H9 (cell line): Measurements from ENCODE around the gene RASGRP4. TPM values are rescaled to one million over a fixed set of nuclear protein-coding genes. Genes with fewer than 3 reads are reported as not detected.

Experiments
- DNase-seq: peaks from one replicate; pipeline ENCODE4 v3.0.0-alpha.2; 2017
- H2AFZ ChIP-seq: one replicate; pipeline ENCODE4 v1.6.1; 2013; ENCODE audit warnings: mild to moderate bottlenecking, low read length, control low read depth, moderate library complexity
- H2AK5ac ChIP-seq: 2 replicates; pipeline ENCODE4 v1.6.1; 2013; ENCODE audit warnings: low read length, control low read depth, mixed read lengths; ENCODE audit not compliant: insufficient read length
- H2BK120ac ChIP-seq: one replicate; pipeline ENCODE4 v1.6.1; 2013; ENCODE audit warnings: low read depth, mild to moderate bottlenecking, low read length, control low read depth, inconsistent platforms; ENCODE audit not compliant: poor library complexity, severe bottlenecking
- H2BK12ac ChIP-seq: 2 replicates; pipeline ENCODE4 v1.6.1; 2013; ENCODE audit warnings: low read length, control low read depth, mixed read lengths, low read depth; ENCODE audit not compliant: insufficient read length
- H2BK15ac ChIP-seq: 2 replicates; pipeline ENCODE4 v1.6.1; 2013; ENCODE audit warnings: low read depth, low read length, control low read depth
- H2BK20ac ChIP-seq: one replicate; pipeline ENCODE4 v1.6.1; 2013; ENCODE audit warnings: low read depth, mild to moderate bottlenecking, low read length, control low read depth, inconsistent platforms; ENCODE audit not compliant: poor library complexity, severe bottlenecking
- H2BK5ac ChIP-seq: 2 replicates; pipeline ENCODE4 v1.6.1; 2013; ENCODE audit warnings: low read length, control low read depth, mixed read lengths; ENCODE audit not compliant: insufficient read length
- H3K14ac ChIP-seq: 2 replicates; pipeline ENCODE4 v1.6.1; 2013; ENCODE audit warnings: low read length, control low read depth; ENCODE audit not compliant: insufficient read depth
- H3K18ac ChIP-seq: 2 replicates; pipeline ENCODE4 v1.6.1; 2013; ENCODE audit warnings: low read depth, mild to moderate bottlenecking, mixed read lengths, low read length, control low read depth; ENCODE audit not compliant: insufficient read length
- H3K23ac ChIP-seq: 2 replicates; pipeline ENCODE4 v1.6.1; 2013; ENCODE audit warnings: low read length, control low read depth, mixed read lengths, low read depth; ENCODE audit not compliant: insufficient read length
- H3K23me2 ChIP-seq: 2 replicates; pipeline ENCODE4 v1.6.1; 2013; ENCODE audit warnings: low read depth, mild to moderate bottlenecking, mixed read lengths, low read length, control low read depth; ENCODE audit not compliant: insufficient read length, poor library complexity, severe bottlenecking
- H3K27ac ChIP-seq: 2 replicates; pipeline ENCODE4 v1.5.1; 2013; ENCODE audit warnings: low read length, control low read depth, mixed read lengths, low read depth; ENCODE audit not compliant: insufficient read length
- H3K27me3 ChIP-seq: 2 replicates; pipeline ENCODE4 v1.6.1; 2013; ENCODE audit warnings: low read length, control low read depth, inconsistent platforms; ENCODE audit not compliant: insufficient read depth
- H3K4ac ChIP-seq: 2 replicates; pipeline ENCODE4 v1.6.1; 2013; ENCODE audit warnings: low read depth, mild to moderate bottlenecking, control low read depth, inconsistent platforms, low read length, moderate library complexity
- H3K4me1 ChIP-seq: 2 replicates; pipeline ENCODE4 v1.6.1; 2013; ENCODE audit warnings: low read length, control low read depth, inconsistent platforms; ENCODE audit not compliant: insufficient read depth
- H3K4me2 ChIP-seq: 2 replicates; pipeline ENCODE4 v1.6.1; 2013; ENCODE audit warnings: low read length, control low read depth, mixed read lengths; ENCODE audit not compliant: insufficient read length, insufficient read depth
- H3K56ac ChIP-seq: 2 replicates; pipeline ENCODE4 v1.6.1; 2013; ENCODE audit warnings: low read depth, mild to moderate bottlenecking, mixed read lengths, low read length, control low read depth; ENCODE audit not compliant: insufficient read length
- H3K79me1 ChIP-seq: 2 replicates; pipeline ENCODE4 v1.6.1; 2013; ENCODE audit warnings: low read depth, mild to moderate bottlenecking, moderate library complexity, low read length, control low read depth, inconsistent platforms; ENCODE audit not compliant: insufficient read depth, poor library complexity, severe bottlenecking
- H3K79me2 ChIP-seq: 2 replicates; pipeline ENCODE4 v1.6.1; 2013; ENCODE audit warnings: low read length, control low read depth, inconsistent platforms; ENCODE audit not compliant: insufficient read depth
- H3K9ac ChIP-seq: 2 replicates; pipeline ENCODE4 v1.6.1; 2013; ENCODE audit warnings: low read length, control low read depth, mixed read lengths; ENCODE audit not compliant: insufficient read length; ENCODE audit errors: extremely low read depth
- H3K9me3 ChIP-seq: one replicate; pipeline ENCODE4 v1.6.1; 2013; ENCODE audit warnings: low read depth, low read length, inconsistent platforms; ENCODE audit not compliant: control insufficient read depth
- H3T11ph ChIP-seq: one replicate; pipeline ENCODE4 v1.6.1; 2013; ENCODE audit warnings: mild to moderate bottlenecking, low read length, control low read depth, inconsistent platforms
- H4K20me1 ChIP-seq: one replicate; pipeline ENCODE4 v1.6.1; 2013; ENCODE audit not compliant: control insufficient read depth, insufficient read length, insufficient read depth
- H4K5ac ChIP-seq: 2 replicates; pipeline ENCODE4 v1.6.1; 2013; ENCODE audit warnings: low read depth, mild to moderate bottlenecking, mixed read lengths, low read length, control low read depth; ENCODE audit not compliant: insufficient read length
- H4K8ac ChIP-seq: replicated peaks from 2 replicates; pipeline ENCODE4 v1.6.1; 2013; ENCODE audit warnings: low read length, control low read depth, mixed read lengths, low read depth; ENCODE audit not compliant: insufficient read length
- H4K91ac ChIP-seq: 2 replicates; pipeline ENCODE4 v1.6.1; 2013; ENCODE audit warnings: low read depth, mild to moderate bottlenecking, moderate library complexity, mixed read lengths, low read length, control low read depth; ENCODE audit not compliant: insufficient read length
- H3K27ac Mint-ChIP-seq, 3 experiments: 2 replicates in 2 of 3; 3 replicates in 1 of 3; pipeline ENCODE4 v1.8.0; 2020 to 2021; ENCODE audit warnings: mixed read lengths in 3 of 3, mild to moderate bottlenecking in 1 of 3, moderate library complexity in 1 of 3
- H3K27me3 Mint-ChIP-seq: 2 replicates; pipeline ENCODE4 v1.8.0; 2021; ENCODE audit warnings: low read depth, mild to moderate bottlenecking, moderate library complexity, mixed read lengths
- H3K36me3 Mint-ChIP-seq, 3 experiments: 2 replicates in 2 of 3; 3 replicates in 1 of 3; pipeline ENCODE4 v1.8.0; 2020 to 2021; ENCODE audit warnings: low read depth in 3 of 3, mixed read lengths in 3 of 3; ENCODE audit not compliant: insufficient read depth in 1 of 3
- H3K4me1 Mint-ChIP-seq, 2 experiments: 2 replicates each; pipeline ENCODE4 v1.8.0; 2020; ENCODE audit warnings: mixed read lengths in 2 of 2
- H3K4me3 Mint-ChIP-seq, 2 experiments: 2 replicates in 1 of 2; 3 replicates in 1 of 2; pipeline ENCODE4 v1.8.0; 2020 to 2021; ENCODE audit warnings: mild to moderate bottlenecking in 2 of 2, mixed read lengths in 2 of 2, moderate library complexity in 1 of 2
- H3K9me3 Mint-ChIP-seq, 2 experiments: 2 replicates in 1 of 2; 3 replicates in 1 of 2; pipeline ENCODE4 v1.8.0; 2020; ENCODE audit warnings: mild to moderate bottlenecking in 2 of 2, mixed read lengths in 2 of 2, moderate library complexity in 1 of 2
- WGBS: extraction: QIAGEN DNeasy Blood & Tissue Kit; methylation state at CpG from one replicate; pipeline ENCODE4 v1.1.7; 2013; ENCODE audit warnings: missing lambda C conversion rate, low lambda C conversion rate, mixed read lengths; ENCODE audit not compliant: insufficient read length; ENCODE audit errors: extremely low coverage; 5-methylcytosine and 5-hydroxymethylcytosine counted together
- total RNA-seq: library from RNA; stranded (reverse); gene quantifications from 2 replicates; pipeline ENCODE4 v1.2.1, GENCODE V29; 2021
- TF ChIP-seq, protein P1 (sequence below): fragments of 200-600 bp; sonication (generic); conservative IDR thresholded peaks from 3 replicates; pipeline ENCODE4 v1.8.0; 2021; ENCODE audit warnings: antibody characterized with exemption, mild to moderate bottlenecking

RASGRP4 gene
- total RNA-seq, 1 experiment from 2014 or later: 0.28 TPM

DNA sequence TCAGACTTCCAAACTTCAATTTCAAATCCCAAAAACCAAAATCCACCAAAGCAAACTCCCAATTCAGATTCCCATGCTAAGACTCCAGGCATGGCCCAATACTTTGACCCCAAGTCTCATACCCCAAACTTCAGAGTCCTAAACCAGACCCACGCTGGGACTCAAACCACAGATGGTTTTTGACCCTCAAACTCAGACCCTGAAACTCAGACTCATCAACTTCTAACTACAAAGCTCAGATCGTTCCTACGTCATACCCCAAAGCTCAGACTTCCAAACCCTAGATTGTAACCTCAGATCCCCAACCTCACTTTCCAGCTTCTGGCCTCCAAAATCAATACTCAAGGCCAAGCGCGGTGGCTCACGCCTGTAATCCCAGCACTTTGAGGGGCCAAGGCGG, 19.3 kb upstream of the RASGRP4 start:
- Mint-ChIP-seq H3K9me3 (no peaks in the 10 kb centered on the region), H3K27ac (0 out of 7 replicates have a peak overlapping the region, but pooled peaks of 1 of the 3 experiments have one; percentile 11), H3K4me1 (peaks cover 5 to 16% of the 10 kb centered on the region in 2 experiments; a peak in 3 of 4 replicates), H3K27me3 (no peaks in the 10 kb centered on the region), H3K36me3 (peaks cover 41 to 49% (median 46%) of the 10 kb centered on the region in 3 experiments), H3K4me3 (no peak overlapping the region)
- Histone ChIP-seq H2BK12ac (no peak overlapping the region), H3K9ac (no peak overlapping the region), H2AFZ (no peak overlapping the region), H3K27ac (no peak overlapping the region), H2AK5ac (no peak overlapping the region), H3K27me3 (no peaks in the 10 kb centered on the region), H2BK20ac (no peak overlapping the region), H3K9me3 (no peaks in the 10 kb centered on the region), H2BK15ac (no peak overlapping the region), H3K4ac (no peak overlapping the region), H3K4me1 (no peaks in the 10 kb centered on the region), H4K8ac (no peak overlapping the region), H4K20me1 (no peaks in the 10 kb centered on the region), H3K4me2 (no peak overlapping the region), H4K5ac (no peak overlapping the region), H3T11ph (no peak overlapping the region), H3K14ac (no peak overlapping the region), H2BK5ac (no peak overlapping the region), H3K18ac (no peak overlapping the region), H3K79me2 (no peaks in the 10 kb centered on the region), H3K56ac (no peak overlapping the region), H3K23me2 (no peaks in the 10 kb centered on the region), H3K79me1 (no peaks in the 10 kb centered on the region), H3K23ac (no peak overlapping the region), H2BK120ac (no peak overlapping the region), H4K91ac (no peak overlapping the region)
- no peak for DNase-seq
- no CpG with 5 or more reads among the region's 7 CpGs for WGBS
- TF ChIP-seq, protein P1, sequence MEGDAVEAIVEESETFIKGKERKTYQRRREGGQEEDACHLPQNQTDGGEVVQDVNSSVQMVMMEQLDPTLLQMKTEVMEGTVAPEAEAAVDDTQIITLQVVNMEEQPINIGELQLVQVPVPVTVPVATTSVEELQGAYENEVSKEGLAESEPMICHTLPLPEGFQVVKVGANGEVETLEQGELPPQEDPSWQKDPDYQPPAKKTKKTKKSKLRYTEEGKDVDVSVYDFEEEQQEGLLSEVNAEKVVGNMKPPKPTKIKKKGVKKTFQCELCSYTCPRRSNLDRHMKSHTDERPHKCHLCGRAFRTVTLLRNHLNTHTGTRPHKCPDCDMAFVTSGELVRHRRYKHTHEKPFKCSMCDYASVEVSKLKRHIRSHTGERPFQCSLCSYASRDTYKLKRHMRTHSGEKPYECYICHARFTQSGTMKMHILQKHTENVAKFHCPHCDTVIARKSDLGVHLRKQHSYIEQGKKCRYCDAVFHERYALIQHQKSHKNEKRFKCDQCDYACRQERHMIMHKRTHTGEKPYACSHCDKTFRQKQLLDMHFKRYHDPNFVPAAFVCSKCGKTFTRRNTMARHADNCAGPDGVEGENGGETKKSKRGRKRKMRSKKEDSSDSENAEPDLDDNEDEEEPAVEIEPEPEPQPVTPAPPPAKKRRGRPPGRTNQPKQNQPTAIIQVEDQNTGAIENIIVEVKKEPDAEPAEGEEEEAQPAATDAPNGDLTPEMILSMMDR: no peak
